ENCODE results near the gene BPIFB4. TPM values are rescaled to one million over a fixed set of nuclear protein-coding genes. Genes with fewer than 3 reads are reported as not detected.

Gene BPIFB4
- total RNA-seq, 1 donor from 2014 or later, result not detected

- Mint-ChIP-seq H3K27ac (ENCODE audit: unreplicated experiment) (no peak overlapping the region), H3K4me1 (ENCODE audit: low read depth, unreplicated experiment) (peaks cover 3% of the 10 kb centered on the region), H3K27me3 (ENCODE audit: low read depth, unreplicated experiment) (peaks cover 61% of the 10 kb centered on the region), H3K4me3 (ENCODE audit: unreplicated experiment) (no peak overlapping the region), H3K9me3 (ENCODE audit: unreplicated experiment) (peaks cover 7% of the 10 kb centered on the region), H3K36me3 (ENCODE audit: low read depth, unreplicated experiment) (no peaks in the 10 kb centered on the region)
- DNase-seq (ENCODE audit: low read depth) (no peak), FAIRE-seq (no peak)
- H3K4me2 ChIP-seq (ENCODE audit: low read length), result no peak overlapping the region
- H3K9me3 ChIP-seq (ENCODE audit: insufficient read depth, low read depth, low read length), result no peaks in the 10 kb centered on the region
- no peaks in the 10 kb centered on the region for H3K4me1 ChIP-seq (ENCODE audit: insufficient read depth, low read length)
- H3K27ac ChIP-seq (ENCODE audit: low read depth, low read length), result no peak overlapping the region
- H2AFZ ChIP-seq (ENCODE audit: low read depth, low read length), result no peak overlapping the region
- H3K36me3 ChIP-seq (ENCODE audit: insufficient read depth, low read length), result no peaks in the 10 kb centered on the region
- H3K27me3 ChIP-seq (ENCODE audit: insufficient read depth, low read length), result no peaks in the 10 kb centered on the region
- H3K79me2 ChIP-seq (ENCODE audit: insufficient read depth, low read length), result no peaks in the 10 kb centered on the region
- no peak for TF ChIP-seq CTCF (IDR thresholded peaks at IDR 0.05; ENCODE audit: insufficient read depth, low read depth, low read length)
- TF ChIP-seq EZH2 (IDR thresholded peaks at IDR 0.05; ENCODE audit: insufficient read depth, low read length), result no peak
- no peak overlapping the region for H3K4me3 ChIP-seq (ENCODE audit: insufficient read depth, low read depth, low read length)
- H3K9ac ChIP-seq (ENCODE audit: low read length), result no peak overlapping the region
- H4K20me1 ChIP-seq (ENCODE audit: insufficient read depth, low read length), result no peaks in the 10 kb centered on the region
These were observed 4.2 kb upstream of the BPIFB4 start for GRCh38 chr20:33075281-33075680.

- FAIRE-seq (no peak), DNase-seq (ENCODE audit: low read depth) (no peak)
- Histone ChIP-seq H4K20me1 (ENCODE audit: insufficient read depth, low read length) (no peaks in the 10 kb centered on the region), H2AFZ (ENCODE audit: low read depth, low read length) (no peak overlapping the region), H3K9me3 (ENCODE audit: insufficient read depth, low read depth, low read length) (no peaks in the 10 kb centered on the region), H3K9ac (ENCODE audit: low read length) (no peak overlapping the region), H3K4me3 (ENCODE audit: insufficient read depth, low read depth, low read length) (no peak overlapping the region), H3K4me2 (ENCODE audit: low read length) (no peak overlapping the region), H3K27ac (ENCODE audit: low read depth, low read length) (no peak overlapping the region), H3K27me3 (ENCODE audit: insufficient read depth, low read length) (no peaks in the 10 kb centered on the region), H3K4me1 (ENCODE audit: insufficient read depth, low read length) (no peaks in the 10 kb centered on the region), H3K79me2 (ENCODE audit: insufficient read depth, low read length) (no peaks in the 10 kb centered on the region), H3K36me3 (ENCODE audit: insufficient read depth, low read length) (no peaks in the 10 kb centered on the region)
- TF ChIP-seq CTCF (IDR thresholded peaks at IDR 0.05; ENCODE audit: insufficient read depth, low read depth, low read length) (no peak), EZH2 (IDR thresholded peaks at IDR 0.05; ENCODE audit: insufficient read depth, low read length) (no peak)
- peaks cover 62% of the 10 kb centered on the region for H3K27me3 Mint-ChIP-seq (ENCODE audit: low read depth, unreplicated experiment)
- H3K27ac Mint-ChIP-seq (ENCODE audit: unreplicated experiment), result no peak overlapping the region
- no peaks in the 10 kb centered on the region for H3K36me3 Mint-ChIP-seq (ENCODE audit: low read depth, unreplicated experiment)
- peaks cover 3% of the 10 kb centered on the region for H3K4me1 Mint-ChIP-seq (ENCODE audit: low read depth, unreplicated experiment)
- H3K4me3 Mint-ChIP-seq (ENCODE audit: unreplicated experiment), result no peak overlapping the region
- H3K9me3 Mint-ChIP-seq (ENCODE audit: unreplicated experiment), result peaks cover 10% of the 10 kb centered on the region
These were observed 2.6 kb upstream of the BPIFB4 start for GRCh38 chr20:33076662-33077372.
